Measurements from ENCODE around the gene LAMA3. TPM values are rescaled to one million over a fixed set of nuclear protein-coding genes. Genes with fewer than 3 reads are reported as not detected.

Gene LAMA3
- total RNA-seq, 1 donor from 2014 or later, result 3.5 TPM

DNA sequence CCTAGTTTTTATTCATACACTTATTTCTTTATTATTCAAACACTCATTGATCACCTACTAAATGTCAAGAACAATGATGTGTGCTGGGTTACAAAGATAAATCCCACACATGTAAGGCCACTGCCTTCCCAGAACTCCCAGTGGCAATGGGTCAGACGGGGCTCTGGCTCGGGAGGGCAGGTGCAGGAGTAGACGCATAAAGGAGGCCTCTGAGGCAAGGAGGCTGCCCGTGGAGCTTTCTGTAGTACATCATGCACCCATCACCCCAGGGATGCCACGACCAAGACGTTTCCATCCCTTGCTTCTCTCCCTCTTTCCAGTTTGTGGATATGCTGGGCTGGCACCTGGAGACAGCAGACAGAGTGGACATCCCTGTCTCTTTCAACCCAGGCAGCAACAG lies 172.1 kb downstream of the LAMA3 start:
- no peak for DNase-seq
- Histone ChIP-seq H3K27me3 (ENCODE audit: low read depth) (no peaks in the 10 kb centered on the region), H3K4me3 (no peak overlapping the region), H3K9me3 (replicated peaks) (no peaks in the 10 kb centered on the region), H3K4me1 (peaks cover 5% of the 10 kb centered on the region), H3K27ac (replicated peaks) (peak overlapping the region; percentile 59), H3K36me3 (peaks cover 25% of the 10 kb centered on the region)
- TF ChIP-seq, protein P1, sequence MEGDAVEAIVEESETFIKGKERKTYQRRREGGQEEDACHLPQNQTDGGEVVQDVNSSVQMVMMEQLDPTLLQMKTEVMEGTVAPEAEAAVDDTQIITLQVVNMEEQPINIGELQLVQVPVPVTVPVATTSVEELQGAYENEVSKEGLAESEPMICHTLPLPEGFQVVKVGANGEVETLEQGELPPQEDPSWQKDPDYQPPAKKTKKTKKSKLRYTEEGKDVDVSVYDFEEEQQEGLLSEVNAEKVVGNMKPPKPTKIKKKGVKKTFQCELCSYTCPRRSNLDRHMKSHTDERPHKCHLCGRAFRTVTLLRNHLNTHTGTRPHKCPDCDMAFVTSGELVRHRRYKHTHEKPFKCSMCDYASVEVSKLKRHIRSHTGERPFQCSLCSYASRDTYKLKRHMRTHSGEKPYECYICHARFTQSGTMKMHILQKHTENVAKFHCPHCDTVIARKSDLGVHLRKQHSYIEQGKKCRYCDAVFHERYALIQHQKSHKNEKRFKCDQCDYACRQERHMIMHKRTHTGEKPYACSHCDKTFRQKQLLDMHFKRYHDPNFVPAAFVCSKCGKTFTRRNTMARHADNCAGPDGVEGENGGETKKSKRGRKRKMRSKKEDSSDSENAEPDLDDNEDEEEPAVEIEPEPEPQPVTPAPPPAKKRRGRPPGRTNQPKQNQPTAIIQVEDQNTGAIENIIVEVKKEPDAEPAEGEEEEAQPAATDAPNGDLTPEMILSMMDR (IDR thresholded peaks at IDR 0.05; ENCODE audit: borderline replicate concordance), result no peak
- intact Hi-C loops (cut with micrococcal nuclease), result no loop called here

DNA sequence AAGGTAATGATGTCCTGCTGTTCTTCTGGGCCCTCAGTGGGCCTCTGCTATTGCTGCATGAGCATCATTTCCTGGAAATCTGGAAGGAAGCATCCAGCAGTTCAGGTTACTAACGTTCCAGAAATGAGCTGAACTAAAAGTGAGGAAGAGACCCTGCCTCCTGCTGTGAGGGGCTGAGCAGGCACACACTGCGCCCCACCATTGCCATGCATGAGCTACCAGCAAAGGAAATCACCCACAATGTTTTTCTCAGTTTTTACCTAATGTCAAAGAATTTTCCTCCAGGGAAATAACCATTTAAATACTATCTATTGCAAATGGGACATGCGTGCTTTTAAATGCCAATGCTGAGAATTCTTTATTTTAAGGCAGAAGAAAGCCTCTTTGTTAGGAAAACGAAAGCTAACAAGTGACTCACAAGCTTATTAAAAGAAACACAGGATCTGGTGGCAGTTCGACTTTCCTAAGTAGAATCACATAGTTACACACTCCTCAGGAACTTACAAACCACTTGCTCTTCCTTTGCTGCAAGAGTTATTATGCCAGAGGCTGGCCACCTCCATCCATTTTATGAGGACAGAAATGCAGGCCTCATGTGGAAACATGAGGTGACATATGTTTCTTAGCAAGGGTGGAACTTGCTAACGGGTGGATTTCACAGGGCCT lies 172.7 kb downstream of the LAMA3 start:
- DNase-seq, result no peak
- TF ChIP-seq, protein P1 (IDR thresholded peaks at IDR 0.05; ENCODE audit: borderline replicate concordance), result no peak
- Histone ChIP-seq H3K4me3 (no peak overlapping the region), H3K36me3 (peaks cover 25% of the 10 kb centered on the region), H3K27ac (replicated peaks) (peak overlapping the region; percentile 59), H3K27me3 (ENCODE audit: low read depth) (no peaks in the 10 kb centered on the region), H3K4me1 (peaks cover 5% of the 10 kb centered on the region), H3K9me3 (replicated peaks) (no peaks in the 10 kb centered on the region)
- intact Hi-C loops (cut with micrococcal nuclease), result no loop called here

DNA sequence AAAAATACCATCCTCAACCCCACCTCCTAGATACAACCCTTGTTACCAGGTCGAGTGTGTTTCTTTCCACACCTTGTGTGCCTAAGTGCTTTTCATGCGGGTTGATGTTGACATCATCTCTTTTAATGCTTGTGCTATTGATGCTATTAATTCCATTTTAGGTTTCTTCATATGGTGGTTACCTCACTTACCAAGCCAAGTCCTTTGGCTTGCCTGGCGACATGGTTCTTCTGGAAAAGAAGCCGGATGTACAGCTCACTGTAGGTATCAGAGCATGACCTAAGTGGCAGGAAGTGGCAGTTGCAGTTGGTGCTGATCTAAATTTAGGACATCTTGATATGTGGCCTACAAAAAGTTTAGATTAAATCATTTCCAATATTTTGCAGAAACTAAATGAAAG lies 175.4 kb downstream of the LAMA3 start:
- Histone ChIP-seq H3K36me3 (peaks cover 9% of the 10 kb centered on the region), H3K9me3 (replicated peaks) (no peaks in the 10 kb centered on the region), H3K27me3 (ENCODE audit: low read depth) (no peaks in the 10 kb centered on the region), H3K4me1 (peaks cover 5% of the 10 kb centered on the region), H3K4me3 (no peak overlapping the region), H3K27ac (replicated peaks) (no peak overlapping the region)
- DNase-seq, result no peak
- intact Hi-C loops (cut with micrococcal nuclease), result no loop called here
- TF ChIP-seq, protein P1 (IDR thresholded peaks at IDR 0.05; ENCODE audit: borderline replicate concordance), result no peak

DNA sequence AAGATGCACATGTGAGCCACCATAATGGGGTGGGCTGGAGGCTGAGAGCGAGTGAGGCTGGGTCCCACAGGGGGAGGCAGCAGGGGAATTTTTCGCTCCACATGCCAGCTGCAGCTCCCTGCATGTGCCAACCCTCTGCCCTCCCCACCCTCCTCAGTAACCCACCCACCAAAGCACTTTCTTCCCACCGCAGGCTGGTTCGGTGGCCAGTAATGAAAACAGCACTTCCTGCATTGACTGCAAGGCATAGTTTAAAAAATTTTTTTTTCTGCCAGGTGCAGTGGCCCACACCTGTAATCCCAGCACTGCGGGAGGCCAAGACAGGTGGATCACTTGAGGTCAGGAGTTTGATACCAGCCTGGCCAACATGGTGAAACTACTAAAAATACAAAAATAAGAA lies 177.8 kb downstream of the LAMA3 start:
- Histone ChIP-seq H3K4me3 (no peak overlapping the region), H3K27ac (replicated peaks) (no peak overlapping the region), H3K9me3 (replicated peaks) (no peaks in the 10 kb centered on the region), H3K27me3 (ENCODE audit: low read depth) (no peaks in the 10 kb centered on the region), H3K36me3 (peaks cover 9% of the 10 kb centered on the region), H3K4me1 (peaks cover 7% of the 10 kb centered on the region)
- TF ChIP-seq, protein P1 (IDR thresholded peaks at IDR 0.05; ENCODE audit: borderline replicate concordance), result no peak
- intact Hi-C loops (cut with micrococcal nuclease), result no loop called here
- DNase-seq, result no peak

DNA sequence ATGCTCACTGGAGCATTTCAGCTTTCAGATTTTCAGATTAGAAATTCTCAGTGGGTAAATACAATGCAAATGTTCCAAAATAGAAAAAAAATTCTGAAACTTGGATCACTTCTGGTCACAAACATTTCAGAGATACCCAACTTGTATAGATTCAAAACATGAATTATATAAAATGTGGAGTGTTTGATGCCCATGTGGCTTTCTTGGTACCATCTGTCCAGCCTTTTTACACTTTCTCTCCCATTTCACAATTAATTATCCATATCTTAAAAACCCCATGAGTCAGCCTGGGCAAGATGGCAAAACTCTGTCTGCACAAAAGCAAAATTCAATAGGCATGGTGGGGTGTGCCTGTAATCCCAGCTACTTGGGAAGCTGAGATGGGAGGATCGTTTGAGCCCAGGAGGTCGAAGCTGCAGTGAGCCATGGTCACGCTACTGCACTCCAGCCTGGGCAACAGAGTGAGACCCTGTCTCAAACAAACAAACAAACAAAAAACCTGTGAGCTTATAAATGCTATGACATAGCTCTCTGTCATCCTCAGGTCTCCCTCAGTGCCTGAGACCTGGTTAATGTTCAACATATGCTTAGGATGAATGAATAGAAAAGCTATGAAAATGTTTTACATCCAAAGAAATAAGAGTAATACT lies 179.0 kb downstream of the LAMA3 start:
- H3K4me1 ChIP-seq, result peaks cover 7% of the 10 kb centered on the region
- H3K27me3 ChIP-seq (ENCODE audit: low read depth), result no peaks in the 10 kb centered on the region
- intact Hi-C loops (cut with micrococcal nuclease), result no loop called here
- H3K9me3 ChIP-seq (replicated peaks), result no peaks in the 10 kb centered on the region
- no peak for DNase-seq
- no peak overlapping the region for H3K27ac ChIP-seq (replicated peaks)
- H3K4me3 ChIP-seq, result no peak overlapping the region
- H3K36me3 ChIP-seq, result peaks cover 9% of the 10 kb centered on the region
- TF ChIP-seq, protein P1 (IDR thresholded peaks at IDR 0.05; ENCODE audit: borderline replicate concordance), result no peak
